Measurements from ENCODE around the gene WDR27.

The WDR27 gene

GRCh38 chr6:169710009-169710408, 8.2 kb upstream of the WDR27 start:
- H3K23ac ChIP-seq (ENCODE audit: low read length in 2 of 2): no peak overlapping the region
- no peak overlapping the region for H4K91ac ChIP-seq (ENCODE audit: low read length)
- no peak overlapping the region for H4K8ac ChIP-seq (ENCODE audit: low read length)
- no peak overlapping the region for H2AK5ac ChIP-seq (ENCODE audit: low read length, severe bottlenecking)
- H3K9me3 ChIP-seq (ENCODE audit: control insufficient read depth, low read length): no peaks in the 10 kb centered on the region
- no peak overlapping the region for H2BK120ac ChIP-seq (ENCODE audit: low read depth, low read length)
- no peaks in the 10 kb centered on the region for H3K4me1 ChIP-seq (ENCODE audit: control insufficient read depth, insufficient read depth, low read depth, low read length)
- no peak overlapping the region for H3K4me3 ChIP-seq (ENCODE audit: insufficient read depth in 1 of 2, low read depth in 1 of 2, low read length in 2 of 2)
- no peak overlapping the region for H3K18ac ChIP-seq (ENCODE audit: low read depth in 1 of 2, low read length in 2 of 2)
- peaks cover 11% of the 10 kb centered on the region for H3K79me1 ChIP-seq (replicated peaks; ENCODE audit: low read length, poor library complexity, severe bottlenecking)
- H2BK12ac ChIP-seq (ENCODE audit: low read length in 2 of 2): no peak overlapping the region
- H3K4me2 ChIP-seq (ENCODE audit: low read length, poor library complexity, severe bottlenecking): no peak overlapping the region
- H2AFZ ChIP-seq (ENCODE audit: low read depth, low read length): no peak overlapping the region
- H3K27me3 ChIP-seq (ENCODE audit: control insufficient read depth in 1 of 2, insufficient read depth in 1 of 2, low read length in 2 of 2): no peaks in the 10 kb centered on the region
- no peak overlapping the region for H2BK15ac ChIP-seq (ENCODE audit: low read depth, poor library complexity, severe bottlenecking)
- H3K4ac ChIP-seq (ENCODE audit: low read depth in 1 of 2, low read length in 2 of 2): no peak overlapping the region
- 87% methylated on average over 3 of the region's 3 CpGs for WGBS
- no peak overlapping the region for H3K27ac ChIP-seq (ENCODE audit: low read length, poor library complexity, severe bottlenecking)
- no peak overlapping the region for H3K14ac ChIP-seq (ENCODE audit: low read length in 2 of 2)
- no peak overlapping the region for H2BK5ac ChIP-seq (ENCODE audit: low read depth, low read length, poor library complexity, severe bottlenecking)
- H3K36me3 ChIP-seq (ENCODE audit: control insufficient read depth in 1 of 2, insufficient read depth in 2 of 2, low read depth in 1 of 2, low read length in 2 of 2): peaks cover 6 to 52% of the 10 kb centered on the region in 2 experiments
- no peak overlapping the region for H3K9ac ChIP-seq (ENCODE audit: low read length)
- DNase-seq: no peak

GRCh38 chr6:169709293-169709692, 7.5 kb upstream of the WDR27 start:
- no peak overlapping the region for H4K91ac ChIP-seq (ENCODE audit: low read length)

DNA sequence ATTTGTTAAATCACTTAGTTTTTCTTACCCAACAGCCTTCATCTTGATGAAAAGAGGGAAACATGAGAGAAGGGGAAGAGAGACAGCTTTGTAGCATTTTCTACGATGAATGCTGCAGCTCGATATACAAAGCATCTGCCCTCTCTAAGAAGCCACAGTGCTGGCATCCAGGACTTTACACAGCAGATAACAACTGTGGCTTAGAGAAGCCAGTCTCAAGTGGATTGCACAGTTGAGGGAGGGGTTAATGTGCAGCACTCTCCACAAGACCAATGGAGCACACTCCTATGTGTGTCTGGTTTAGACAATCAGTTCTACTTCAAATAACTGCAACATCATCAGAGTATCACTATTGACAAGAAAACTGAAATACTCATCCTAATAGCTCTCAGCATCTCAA, 5.9 kb upstream of the WDR27 start:
- no peak overlapping the region for H3K18ac ChIP-seq (ENCODE audit: low read depth in 1 of 2, low read length in 2 of 2)
- no peaks in the 10 kb centered on the region for H3K27me3 ChIP-seq (ENCODE audit: control insufficient read depth in 1 of 2, insufficient read depth in 1 of 2, low read length in 2 of 2)
- no peak overlapping the region for H4K8ac ChIP-seq (ENCODE audit: low read length)
- no peak overlapping the region for H3K4ac ChIP-seq (ENCODE audit: low read depth in 1 of 2, low read length in 2 of 2)
- no peak overlapping the region for H2AK5ac ChIP-seq (ENCODE audit: low read length, severe bottlenecking)
- no peaks in the 10 kb centered on the region for H3K9me3 ChIP-seq (ENCODE audit: control insufficient read depth, low read length)
- peaks cover 5% of the 10 kb centered on the region for H3K79me1 ChIP-seq (replicated peaks; ENCODE audit: low read length, poor library complexity, severe bottlenecking)
- H2BK5ac ChIP-seq (ENCODE audit: low read depth, low read length, poor library complexity, severe bottlenecking): no peak overlapping the region
- H3K27ac ChIP-seq (ENCODE audit: low read length, poor library complexity, severe bottlenecking): no peak overlapping the region
- no peak overlapping the region for H2BK120ac ChIP-seq (ENCODE audit: low read depth, low read length)
- DNase-seq: peak; percentile 32
- no peaks in the 10 kb centered on the region for H3K4me1 ChIP-seq (ENCODE audit: control insufficient read depth, insufficient read depth, low read depth, low read length)
- H2BK12ac ChIP-seq (ENCODE audit: low read length in 2 of 2): no peak overlapping the region
- no peak overlapping the region for H3K4me3 ChIP-seq (ENCODE audit: insufficient read depth in 1 of 2, low read depth in 1 of 2, low read length in 2 of 2)
- no peak overlapping the region for H4K91ac ChIP-seq (ENCODE audit: low read length)
- no peak overlapping the region for H2BK15ac ChIP-seq (ENCODE audit: low read depth, poor library complexity, severe bottlenecking)
- H3K23ac ChIP-seq (ENCODE audit: low read length in 2 of 2): no peak overlapping the region
- H2AFZ ChIP-seq (ENCODE audit: low read depth, low read length): no peak overlapping the region
- H3K14ac ChIP-seq (ENCODE audit: low read length in 2 of 2): no peak overlapping the region
- 84% methylated on average over 2 of the region's 2 CpGs for WGBS
- no peak overlapping the region for H3K4me2 ChIP-seq (ENCODE audit: low read length, poor library complexity, severe bottlenecking)
- H3K9ac ChIP-seq (ENCODE audit: low read length): no peak overlapping the region
- H3K36me3 ChIP-seq (ENCODE audit: control insufficient read depth in 1 of 2, insufficient read depth in 2 of 2, low read depth in 1 of 2, low read length in 2 of 2): peaks cover 0 to 58% of the 10 kb centered on the region in 2 experiments

More at GRCh38 chr6:169709293-169709692, 7.5 kb upstream of the WDR27 start:
- H2AFZ ChIP-seq (ENCODE audit: low read depth, low read length): no peak overlapping the region
- no peak overlapping the region for H4K8ac ChIP-seq (ENCODE audit: low read length)
- H2BK15ac ChIP-seq (ENCODE audit: low read depth, poor library complexity, severe bottlenecking): no peak overlapping the region
- H3K9ac ChIP-seq (ENCODE audit: low read length): no peak overlapping the region
- no peak overlapping the region for H3K4ac ChIP-seq (ENCODE audit: low read depth in 1 of 2, low read length in 2 of 2)
- H3K27ac ChIP-seq (ENCODE audit: low read length, poor library complexity, severe bottlenecking): no peak overlapping the region
- DNase-seq: no peak
- H3K14ac ChIP-seq (ENCODE audit: low read length in 2 of 2): no peak overlapping the region
- no peak overlapping the region for H3K18ac ChIP-seq (ENCODE audit: low read depth in 1 of 2, low read length in 2 of 2)
- no peaks in the 10 kb centered on the region for H3K9me3 ChIP-seq (ENCODE audit: control insufficient read depth, low read length)
- H3K4me1 ChIP-seq (ENCODE audit: control insufficient read depth, insufficient read depth, low read depth, low read length): no peaks in the 10 kb centered on the region
- H3K23ac ChIP-seq (ENCODE audit: low read length in 2 of 2): no peak overlapping the region
- H2BK5ac ChIP-seq (ENCODE audit: low read depth, low read length, poor library complexity, severe bottlenecking): no peak overlapping the region
- H2AK5ac ChIP-seq (ENCODE audit: low read length, severe bottlenecking): no peak overlapping the region
- peaks cover 5 to 52% of the 10 kb centered on the region in 2 experiments for H3K36me3 ChIP-seq (ENCODE audit: control insufficient read depth in 1 of 2, insufficient read depth in 2 of 2, low read depth in 1 of 2, low read length in 2 of 2)
- peaks cover 12% of the 10 kb centered on the region for H3K79me1 ChIP-seq (replicated peaks; ENCODE audit: low read length, poor library complexity, severe bottlenecking)
- no peak overlapping the region for H3K4me2 ChIP-seq (ENCODE audit: low read length, poor library complexity, severe bottlenecking)
- no peak overlapping the region for H3K4me3 ChIP-seq (ENCODE audit: insufficient read depth in 1 of 2, low read depth in 1 of 2, low read length in 2 of 2)
- H2BK120ac ChIP-seq (ENCODE audit: low read depth, low read length): no peak overlapping the region
- H3K27me3 ChIP-seq (ENCODE audit: control insufficient read depth in 1 of 2, insufficient read depth in 1 of 2, low read length in 2 of 2): no peaks in the 10 kb centered on the region
- no peak overlapping the region for H2BK12ac ChIP-seq (ENCODE audit: low read length in 2 of 2)

DNA sequence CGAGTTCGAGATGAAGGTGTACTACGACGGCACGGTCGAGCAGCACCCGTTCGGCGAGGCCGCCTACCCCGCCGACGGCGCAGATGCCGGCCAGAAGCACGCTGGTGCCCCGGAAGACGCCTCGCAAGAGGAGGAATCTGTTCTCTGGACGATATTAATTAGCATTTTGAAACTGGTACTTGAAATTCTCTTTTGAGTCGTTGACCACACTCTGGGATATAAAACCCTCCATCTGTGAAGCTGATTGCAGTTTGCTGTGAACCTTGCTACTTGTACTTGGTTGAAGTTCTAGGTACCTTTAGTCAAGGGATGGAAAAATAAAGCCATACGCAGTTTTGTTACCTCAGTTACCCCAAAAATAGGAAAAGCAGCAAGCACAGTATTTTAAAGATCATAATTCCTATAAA, 1.0 kb upstream of the WDR27 start:
- Histone ChIP-seq H3K4me1 (ENCODE audit: control insufficient read depth, insufficient read depth, low read depth, low read length) (peaks cover 8% of the 10 kb centered on the region), H3K4me2 (ENCODE audit: low read length, poor library complexity, severe bottlenecking) (peak overlapping the region; percentile 83), H2BK120ac (ENCODE audit: low read depth, low read length) (no peak overlapping the region), H4K91ac (ENCODE audit: low read length) (peak overlapping the region; percentile 94), H3K9ac (ENCODE audit: low read length) (peak overlapping the region; percentile 95), H3K79me1 (replicated peaks; ENCODE audit: low read length, poor library complexity, severe bottlenecking) (peaks cover 18% of the 10 kb centered on the region), H3K9me3 (ENCODE audit: control insufficient read depth, low read length) (no peaks in the 10 kb centered on the region), H3K27ac (ENCODE audit: low read length, poor library complexity, severe bottlenecking) (no peak overlapping the region), H3K18ac (ENCODE audit: low read depth in 1 of 2, low read length in 2 of 2) (peak overlapping the region; percentile 93 to 96), H2AK5ac (ENCODE audit: low read length, severe bottlenecking) (no peak overlapping the region), H2AFZ (ENCODE audit: low read depth, low read length) (peak overlapping the region; percentile 63), H3K14ac (ENCODE audit: low read length in 2 of 2) (peak overlapping the region in 1 of 2 experiments; percentile 94), H3K23ac (ENCODE audit: low read length in 2 of 2) (peak overlapping the region in 1 of 2 experiments; percentile 99), H2BK5ac (ENCODE audit: low read depth, low read length, poor library complexity, severe bottlenecking) (no peak overlapping the region), H2BK15ac (ENCODE audit: low read depth, poor library complexity, severe bottlenecking) (no peak overlapping the region), H3K27me3 (ENCODE audit: control insufficient read depth in 1 of 2, insufficient read depth in 1 of 2, low read length in 2 of 2) (no peaks in the 10 kb centered on the region), H2BK12ac (ENCODE audit: low read length in 2 of 2) (peak overlapping the region in 1 of 2 experiments; percentile 2), H4K8ac (ENCODE audit: low read length) (peak overlapping the region; percentile 95), H3K4ac (ENCODE audit: low read depth in 1 of 2, low read length in 2 of 2) (peak overlapping the region; percentile 86 to 97), H3K4me3 (ENCODE audit: insufficient read depth in 1 of 2, low read depth in 1 of 2, low read length in 2 of 2) (peak overlapping the region; percentile 86 to 94), H3K36me3 (ENCODE audit: control insufficient read depth in 1 of 2, insufficient read depth in 2 of 2, low read depth in 1 of 2, low read length in 2 of 2) (peaks cover 7 to 32% of the 10 kb centered on the region in 2 experiments)
- WGBS: 1% methylated on average over 21 of the region's 22 CpGs
- DNase-seq: no peak
